Stimulated activated CD4-positive, alpha-beta T cell treated with anti-CD3 and anti-CD28 coated beads, Interleukin-12 subunit alpha, Interleukin-12 subunit beta, amount 100 ng/mL, for 24 hours (primary cell): ENCODE results near the gene SELENOV.

Source experiments
- DNase-seq, 2 experiments: peaks; one replicate each; pipeline ENCODE4 v3.0.0-alpha.2; 2020; ENCODE audit warnings: low read depth in 2 of 2

Gene SELENOV

GRCh38 chr19:39557811-39558623 lies 43.1 kb downstream of the SELENOV start:
- DNase-seq = no peak

DNA sequence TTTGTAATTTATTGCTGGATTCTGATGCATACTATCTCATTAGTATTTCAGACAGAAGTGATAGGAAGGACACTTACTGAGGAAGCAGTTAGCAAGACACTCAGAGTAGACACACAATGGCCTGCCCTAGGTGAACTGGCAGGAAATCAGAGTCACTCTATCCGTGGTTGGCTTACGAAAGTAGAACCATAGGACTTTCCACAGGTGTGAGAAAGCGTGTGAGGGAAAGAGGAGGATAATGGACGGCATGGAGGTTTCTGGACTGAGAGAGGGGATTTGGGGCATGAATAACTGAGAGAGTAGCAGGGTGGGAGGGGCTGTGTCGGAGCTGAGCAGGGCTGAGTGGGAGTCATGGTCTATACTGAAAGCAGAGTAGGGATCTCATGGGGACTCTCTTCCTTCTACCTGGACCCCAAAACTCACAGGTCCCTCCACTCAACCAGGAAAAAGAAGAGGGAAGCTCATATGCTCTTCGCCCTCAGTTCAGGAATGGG lies 43.7 kb downstream of the SELENOV start:
- DNase-seq = no peak

GRCh38 chr19:39563408-39563807 lies 48.5 kb downstream of the SELENOV start:
- DNase-seq = no peak

DNA sequence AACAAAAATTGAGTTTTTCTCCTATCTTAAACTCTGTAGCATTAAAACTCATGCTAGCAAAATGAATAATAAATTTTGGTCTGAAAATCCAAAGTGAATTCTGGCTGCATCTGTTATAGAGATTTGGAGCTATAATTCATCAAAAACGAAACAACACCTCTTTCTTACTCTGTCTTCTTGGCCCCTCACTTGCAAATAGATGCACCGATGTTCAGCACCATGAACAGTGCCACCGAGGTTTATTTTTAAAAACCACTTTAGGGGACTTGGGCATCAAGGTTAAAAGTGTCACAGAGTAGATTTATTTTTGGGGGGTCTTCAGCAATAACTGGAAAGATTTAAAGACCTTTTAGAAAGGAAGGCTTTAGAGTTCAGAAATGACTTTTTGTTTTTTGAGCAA lies 51.1 kb downstream of the SELENOV start:
- DNase-seq = no peak

DNA sequence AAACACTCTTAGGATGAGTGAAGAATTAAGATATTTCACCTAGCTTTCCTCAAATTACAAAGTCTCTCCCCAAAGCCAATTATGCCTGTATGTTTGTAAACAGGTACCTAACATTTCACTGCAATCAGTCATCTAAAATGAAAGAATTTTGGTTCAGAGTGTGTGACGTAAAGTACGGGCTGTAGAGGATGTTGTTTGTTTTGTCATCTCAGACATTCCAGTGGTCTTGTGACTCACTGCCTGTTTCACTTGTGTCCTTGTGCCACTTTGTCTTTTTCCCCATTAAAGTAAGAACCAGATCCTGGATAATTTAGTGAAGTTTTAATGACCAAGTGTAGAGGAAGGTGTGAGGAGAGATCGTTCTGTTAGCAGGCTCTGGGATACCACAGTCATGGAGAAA lies 53.7 kb downstream of the SELENOV start:
- no peak for DNase-seq
